H9 (cell line): ENCODE measurements around the gene PROX1. TPM values are rescaled to one million over a fixed set of nuclear protein-coding genes. Genes with fewer than 3 reads are reported as not detected.

Experiments
- DNase-seq: peaks from one replicate; pipeline ENCODE4 v3.0.0-alpha.2; 2017
- H2AFZ ChIP-seq: one replicate; pipeline ENCODE4 v1.6.1; 2013; ENCODE audit warnings: mild to moderate bottlenecking, low read length, control low read depth, moderate library complexity
- H2AK5ac ChIP-seq: 2 replicates; pipeline ENCODE4 v1.6.1; 2013; ENCODE audit warnings: low read length, control low read depth, mixed read lengths; ENCODE audit not compliant: insufficient read length
- H2BK120ac ChIP-seq: one replicate; pipeline ENCODE4 v1.6.1; 2013; ENCODE audit warnings: low read depth, mild to moderate bottlenecking, low read length, control low read depth, inconsistent platforms; ENCODE audit not compliant: poor library complexity, severe bottlenecking
- H2BK12ac ChIP-seq: 2 replicates; pipeline ENCODE4 v1.6.1; 2013; ENCODE audit warnings: low read length, control low read depth, mixed read lengths, low read depth; ENCODE audit not compliant: insufficient read length
- H2BK15ac ChIP-seq: 2 replicates; pipeline ENCODE4 v1.6.1; 2013; ENCODE audit warnings: low read depth, low read length, control low read depth
- H2BK20ac ChIP-seq: one replicate; pipeline ENCODE4 v1.6.1; 2013; ENCODE audit warnings: low read depth, mild to moderate bottlenecking, low read length, control low read depth, inconsistent platforms; ENCODE audit not compliant: poor library complexity, severe bottlenecking
- H2BK5ac ChIP-seq: 2 replicates; pipeline ENCODE4 v1.6.1; 2013; ENCODE audit warnings: low read length, control low read depth, mixed read lengths; ENCODE audit not compliant: insufficient read length
- H3K14ac ChIP-seq: 2 replicates; pipeline ENCODE4 v1.6.1; 2013; ENCODE audit warnings: low read length, control low read depth; ENCODE audit not compliant: insufficient read depth
- H3K18ac ChIP-seq: 2 replicates; pipeline ENCODE4 v1.6.1; 2013; ENCODE audit warnings: low read depth, mild to moderate bottlenecking, mixed read lengths, low read length, control low read depth; ENCODE audit not compliant: insufficient read length
- H3K23ac ChIP-seq: 2 replicates; pipeline ENCODE4 v1.6.1; 2013; ENCODE audit warnings: low read length, control low read depth, mixed read lengths, low read depth; ENCODE audit not compliant: insufficient read length
- H3K23me2 ChIP-seq: 2 replicates; pipeline ENCODE4 v1.6.1; 2013; ENCODE audit warnings: low read depth, mild to moderate bottlenecking, mixed read lengths, low read length, control low read depth; ENCODE audit not compliant: insufficient read length, poor library complexity, severe bottlenecking
- H3K27ac ChIP-seq: 2 replicates; pipeline ENCODE4 v1.5.1; 2013; ENCODE audit warnings: low read length, control low read depth, mixed read lengths, low read depth; ENCODE audit not compliant: insufficient read length
- H3K27me3 ChIP-seq: 2 replicates; pipeline ENCODE4 v1.6.1; 2013; ENCODE audit warnings: low read length, control low read depth, inconsistent platforms; ENCODE audit not compliant: insufficient read depth
- H3K4ac ChIP-seq: 2 replicates; pipeline ENCODE4 v1.6.1; 2013; ENCODE audit warnings: low read depth, mild to moderate bottlenecking, control low read depth, inconsistent platforms, low read length, moderate library complexity
- H3K4me1 ChIP-seq: 2 replicates; pipeline ENCODE4 v1.6.1; 2013; ENCODE audit warnings: low read length, control low read depth, inconsistent platforms; ENCODE audit not compliant: insufficient read depth
- H3K4me2 ChIP-seq: 2 replicates; pipeline ENCODE4 v1.6.1; 2013; ENCODE audit warnings: low read length, control low read depth, mixed read lengths; ENCODE audit not compliant: insufficient read length, insufficient read depth
- H3K56ac ChIP-seq: 2 replicates; pipeline ENCODE4 v1.6.1; 2013; ENCODE audit warnings: low read depth, mild to moderate bottlenecking, mixed read lengths, low read length, control low read depth; ENCODE audit not compliant: insufficient read length
- H3K79me1 ChIP-seq: 2 replicates; pipeline ENCODE4 v1.6.1; 2013; ENCODE audit warnings: low read depth, mild to moderate bottlenecking, moderate library complexity, low read length, control low read depth, inconsistent platforms; ENCODE audit not compliant: insufficient read depth, poor library complexity, severe bottlenecking
- H3K79me2 ChIP-seq: 2 replicates; pipeline ENCODE4 v1.6.1; 2013; ENCODE audit warnings: low read length, control low read depth, inconsistent platforms; ENCODE audit not compliant: insufficient read depth
- H3K9ac ChIP-seq: 2 replicates; pipeline ENCODE4 v1.6.1; 2013; ENCODE audit warnings: low read length, control low read depth, mixed read lengths; ENCODE audit not compliant: insufficient read length; ENCODE audit errors: extremely low read depth
- H3K9me3 ChIP-seq: one replicate; pipeline ENCODE4 v1.6.1; 2013; ENCODE audit warnings: low read depth, low read length, inconsistent platforms; ENCODE audit not compliant: control insufficient read depth
- H3T11ph ChIP-seq: one replicate; pipeline ENCODE4 v1.6.1; 2013; ENCODE audit warnings: mild to moderate bottlenecking, low read length, control low read depth, inconsistent platforms
- H4K20me1 ChIP-seq: one replicate; pipeline ENCODE4 v1.6.1; 2013; ENCODE audit not compliant: control insufficient read depth, insufficient read length, insufficient read depth
- H4K5ac ChIP-seq: 2 replicates; pipeline ENCODE4 v1.6.1; 2013; ENCODE audit warnings: low read depth, mild to moderate bottlenecking, mixed read lengths, low read length, control low read depth; ENCODE audit not compliant: insufficient read length
- H4K8ac ChIP-seq: replicated peaks from 2 replicates; pipeline ENCODE4 v1.6.1; 2013; ENCODE audit warnings: low read length, control low read depth, mixed read lengths, low read depth; ENCODE audit not compliant: insufficient read length
- H4K91ac ChIP-seq: 2 replicates; pipeline ENCODE4 v1.6.1; 2013; ENCODE audit warnings: low read depth, mild to moderate bottlenecking, moderate library complexity, mixed read lengths, low read length, control low read depth; ENCODE audit not compliant: insufficient read length
- H3K27ac Mint-ChIP-seq, 3 experiments: 2 replicates in 2 of 3; 3 replicates in 1 of 3; pipeline ENCODE4 v1.8.0; 2020 to 2021; ENCODE audit warnings: mixed read lengths in 3 of 3, mild to moderate bottlenecking in 1 of 3, moderate library complexity in 1 of 3
- H3K27me3 Mint-ChIP-seq: 2 replicates; pipeline ENCODE4 v1.8.0; 2021; ENCODE audit warnings: low read depth, mild to moderate bottlenecking, moderate library complexity, mixed read lengths
- H3K36me3 Mint-ChIP-seq, 3 experiments: 2 replicates in 2 of 3; 3 replicates in 1 of 3; pipeline ENCODE4 v1.8.0; 2020 to 2021; ENCODE audit warnings: low read depth in 3 of 3, mixed read lengths in 3 of 3; ENCODE audit not compliant: insufficient read depth in 1 of 3
- H3K4me1 Mint-ChIP-seq, 2 experiments: 2 replicates each; pipeline ENCODE4 v1.8.0; 2020; ENCODE audit warnings: mixed read lengths in 2 of 2
- H3K4me3 Mint-ChIP-seq, 2 experiments: 2 replicates in 1 of 2; 3 replicates in 1 of 2; pipeline ENCODE4 v1.8.0; 2020 to 2021; ENCODE audit warnings: mild to moderate bottlenecking in 2 of 2, mixed read lengths in 2 of 2, moderate library complexity in 1 of 2
- H3K9me3 Mint-ChIP-seq, 2 experiments: 2 replicates in 1 of 2; 3 replicates in 1 of 2; pipeline ENCODE4 v1.8.0; 2020; ENCODE audit warnings: mild to moderate bottlenecking in 2 of 2, mixed read lengths in 2 of 2, moderate library complexity in 1 of 2
- CTCF ChIP-seq: fragments of 200-600 bp; sonication (generic); conservative IDR thresholded peaks from 3 replicates; pipeline ENCODE4 v1.8.0; 2021; ENCODE audit warnings: antibody characterized with exemption, mild to moderate bottlenecking
- WGBS: extraction: QIAGEN DNeasy Blood & Tissue Kit; methylation state at CpG from one replicate; pipeline ENCODE4 v1.1.7; 2013; ENCODE audit warnings: missing lambda C conversion rate, low lambda C conversion rate, mixed read lengths; ENCODE audit not compliant: insufficient read length; ENCODE audit errors: extremely low coverage; 5-methylcytosine and 5-hydroxymethylcytosine counted together
- total RNA-seq: library from RNA; stranded (reverse); gene quantifications from 2 replicates; pipeline ENCODE4 v1.2.1, GENCODE V29; 2021

Gene PROX1
- total RNA-seq, 1 experiment from 2014 or later, result 0.72 TPM

GRCh38 chr1:214074477-214074876 lies 86.7 kb downstream of the PROX1 start:
- no peak overlapping the region for H3K27ac Mint-ChIP-seq

More at GRCh38 chr1:214074477-214074876, 86.7 kb downstream of the PROX1 start:
- H2BK15ac ChIP-seq, result no peak overlapping the region
- no peak overlapping the region for H2AK5ac ChIP-seq
- peaks cover 4% of the 10 kb centered on the region; the same call in 1 of the 2 replicates for H3K4me1 ChIP-seq
- H2BK120ac ChIP-seq, result no peak overlapping the region
- DNase-seq, result no peak
- peaks cover 33 to 38% of the 10 kb centered on the region in 2 experiments for H3K4me1 Mint-ChIP-seq
- no peak overlapping the region for H3K4me3 Mint-ChIP-seq
- H2AFZ ChIP-seq, result no peak overlapping the region
- no peaks in the 10 kb centered on the region for H3K9me3 ChIP-seq
- no peaks in the 10 kb centered on the region for H3K79me1 ChIP-seq
- H4K20me1 ChIP-seq, result no peaks in the 10 kb centered on the region
- no peaks in the 10 kb centered on the region for H3K27me3 ChIP-seq
- no peak overlapping the region for H3K14ac ChIP-seq
- H3K4ac ChIP-seq, result no peak overlapping the region
- TF ChIP-seq CTCF, result no peak
- no peaks in the 10 kb centered on the region for H3K9me3 Mint-ChIP-seq
- H4K5ac ChIP-seq, result no peak overlapping the region
- H3K79me2 ChIP-seq, result no peaks in the 10 kb centered on the region
- no peak overlapping the region for H3K18ac ChIP-seq
- no peak overlapping the region for H2BK5ac ChIP-seq
- H3K27me3 Mint-ChIP-seq, result peaks cover 8% of the 10 kb centered on the region
- H3K23ac ChIP-seq, result no peak overlapping the region
- H3K9ac ChIP-seq, result no peak overlapping the region
- no peak overlapping the region for H3K56ac ChIP-seq
- H3K27ac ChIP-seq, result no peak overlapping the region
- WGBS, result no CpG with 5 or more reads among the region's 1 CpG
- no peaks in the 10 kb centered on the region for H3K36me3 Mint-ChIP-seq
- H3K23me2 ChIP-seq, result no peaks in the 10 kb centered on the region
- H2BK12ac ChIP-seq, result no peak overlapping the region
- H4K8ac ChIP-seq, result no peak overlapping the region
- H4K91ac ChIP-seq, result no peak overlapping the region
- no peak overlapping the region for H3T11ph ChIP-seq
- H2BK20ac ChIP-seq, result no peak overlapping the region
- H3K4me2 ChIP-seq, result no peak overlapping the region
